Transverse colon (tissue), 4 donors: ENCODE measurements around the gene DLST.

Experiments used
- CTCF ChIP-seq, 5 experiments: fragments of 200-600 bp in 3 of 5; fragments of 450-650 bp in 2 of 5; sonication (generic) in 3 of 5; IDR thresholded peaks; 1 replicate in 2 of 5; 2 replicates in 3 of 5; pipeline ENCODE4 v1.5.1; 2016 to 2017; ENCODE audit warnings: antibody characterized with exemption in 5 of 5, inconsistent platforms in 3 of 5, mild to moderate bottlenecking in 2 of 5, moderate library complexity in 1 of 5
- POLR2AphosphoS5 ChIP-seq, 3 donors: sonication (generic); formaldehyde crosslinking; IDR thresholded peaks; one replicate each; pipeline ENCODE4 v1.6.1; 2016; ENCODE audit warnings: antibody characterized with exemption in 3 of 3

- no peak for TF ChIP-seq CTCF (IDR thresholded peaks at IDR 0.05)
- no peak for TF ChIP-seq POLR2AphosphoS5 (IDR thresholded peaks at IDR 0.05)
Observed at GRCh38 chr14:74896400-74896799, 14.7 kb downstream of the DLST start.
